B cell (primary cell): ENCODE results near the gene PTPRN2. TPM values are rescaled to one million over a fixed set of nuclear protein-coding genes. Genes with fewer than 3 reads are reported as not detected.

Experiments
- ATAC-seq: fragments of 200-7000 bp; cut with Tn5 transposase; one replicate; pipeline ENCODE4 v1.10.0; 2021; ENCODE audit warnings: low read depth, mild to moderate bottlenecking, moderate number of reproducible peaks, moderate library complexity
- CTCF ChIA-PET: fragments of 350-600 bp; sonication (Branson Sonifier 250); formaldehyde crosslinking; loops from one replicate; lab custom pipeline; 2021; ENCODE audit warnings: antibody characterized with exemption, inconsistent platforms; lab: Charles Lee
- POLR2A ChIA-PET: fragments of 350-600 bp; sonication (Branson Sonifier 250); formaldehyde crosslinking; loops from one replicate; lab custom pipeline; 2021; ENCODE audit warnings: antibody characterized with exemption; lab: Charles Lee
- DNase-seq: peaks from one replicate; pipeline ENCODE4 v3.0.0; 2013
- H2AFZ ChIP-seq: 2 replicates; pipeline ENCODE4 v1.6.1; 2012; ENCODE audit warnings: mild to moderate bottlenecking, low read depth, low read length; ENCODE audit not compliant: insufficient read depth, poor library complexity, severe bottlenecking
- H3K27ac ChIP-seq, 2 donors: 1 replicate in 1 of 2; 2 replicates in 1 of 2; pipeline ENCODE4 v1.5.1; 2012 to 2013; ENCODE audit warnings: low read length in 2 of 2, mild to moderate bottlenecking in 2 of 2, moderate library complexity in 1 of 2
- H3K27me3 ChIP-seq, 4 experiments: fragments of 200-600 bp in 1 of 4; sonication (generic) in 1 of 4; replicated peaks in 1 of 4; 1 replicate in 2 of 4; 2 replicates in 2 of 4; pipeline versions ENCODE4 v1.6.1 to v1.7.0; 2013 to 2016; ENCODE audit warnings: low read length in 3 of 4, mild to moderate bottlenecking in 2 of 4, mixed read lengths in 1 of 4, moderate library complexity in 1 of 4; ENCODE audit not compliant: insufficient read depth in 4 of 4, control insufficient read depth in 3 of 4; ENCODE audit errors: control extremely low read depth in 1 of 4
- H3K36me3 ChIP-seq, 2 experiments: replicated peaks in 1 of 2; 1 replicate in 1 of 2; 2 replicates in 1 of 2; pipeline versions ENCODE4 v1.6.1 to v1.7.1; 2013; ENCODE audit warnings: low read length in 1 of 2; ENCODE audit not compliant: insufficient read depth in 2 of 2, control insufficient read depth in 1 of 2; ENCODE audit errors: control extremely low read depth in 1 of 2, extremely low read depth in 1 of 2
- H3K4me1 ChIP-seq, 2 donors: fragments of 200-600 bp in 1 of 2; sonication (generic) in 1 of 2; 1 replicate in 1 of 2; 2 replicates in 1 of 2; pipeline versions ENCODE4 v1.5.1 to v1.6.1; 2013 to 2017; ENCODE audit warnings: low read length in 2 of 2; ENCODE audit not compliant: control insufficient read depth in 2 of 2, insufficient read depth in 2 of 2
- H3K4me2 ChIP-seq: replicated peaks from 2 replicates; pipeline ENCODE3; 2012; ENCODE audit warnings: mild to moderate bottlenecking, low read depth, low read length; ENCODE audit not compliant: poor library complexity, severe bottlenecking
- H3K4me3 ChIP-seq, 5 experiments: fragments of 200-600 bp in 1 of 5; sonication (generic) in 1 of 5; 1 replicate in 3 of 5; 2 replicates in 2 of 5; pipeline versions ENCODE4 v1.5.1 to v1.7.0; 2011 to 2016; ENCODE audit warnings: low read length in 4 of 5, mild to moderate bottlenecking in 4 of 5, low read depth in 2 of 5, control low read depth in 1 of 5, moderate library complexity in 1 of 5; ENCODE audit not compliant: insufficient read depth in 1 of 5; ENCODE audit errors: control extremely low read depth in 1 of 5, extremely low read depth in 1 of 5
- H3K79me2 ChIP-seq: fragments of 200-600 bp; sonication (generic); one replicate; pipeline ENCODE4 v1.6.0; 2016; ENCODE audit warnings: low read length; ENCODE audit not compliant: control insufficient read depth, insufficient read depth
- H3K9ac ChIP-seq: fragments of 200-600 bp; sonication (generic); 2 replicates; pipeline ENCODE4 v1.6.1; 2017; ENCODE audit warnings: mild to moderate bottlenecking, low read length, moderate library complexity
- H3K9me3 ChIP-seq, 3 donors: one replicate each; pipeline versions ENCODE4 v1.6.1 to v1.7.1; 2013; ENCODE audit warnings: low read length in 2 of 3; ENCODE audit not compliant: control insufficient read depth in 2 of 3, insufficient read depth in 1 of 3; ENCODE audit errors: control extremely low read depth in 1 of 3
- H4K20me1 ChIP-seq: 2 replicates; pipeline ENCODE4 v1.6.0; 2012; ENCODE audit warnings: mild to moderate bottlenecking, low read length; ENCODE audit not compliant: insufficient read depth, control insufficient read depth, poor library complexity, severe bottlenecking
- H3K27ac Mint-ChIP-seq: one replicate; pipeline ENCODE4 v1.8.0; 2021; ENCODE audit warnings: mixed read lengths
- H3K27me3 Mint-ChIP-seq: one replicate; pipeline ENCODE4 v1.8.0; 2021; ENCODE audit warnings: mixed read lengths
- H3K4me1 Mint-ChIP-seq: one replicate; pipeline ENCODE4 v1.8.0; 2021; ENCODE audit warnings: mixed read lengths
- H3K4me3 Mint-ChIP-seq: one replicate; pipeline ENCODE4 v1.8.0; 2021; ENCODE audit warnings: mixed read lengths
- H3K9me3 Mint-ChIP-seq: one replicate; pipeline ENCODE4 v1.8.0; 2022; ENCODE audit warnings: mixed read lengths; ENCODE audit not compliant: insufficient read depth
- CTCF ChIP-seq: fragments of 200-600 bp; IDR thresholded peaks from one replicate; pipeline ENCODE4 v1.8.0; 2022; ENCODE audit warnings: antibody characterized with exemption, mild to moderate bottlenecking
- EZH2 ChIP-seq: IDR thresholded peaks from 2 replicates; pipeline ENCODE4 v1.6.1; 2012; ENCODE audit warnings: borderline replicate concordance, low read depth, mild to moderate bottlenecking, moderate library complexity, low read length; ENCODE audit not compliant: insufficient read depth, poor library complexity, severe bottlenecking
- WGBS: methylation state at CpG from one replicate; pipeline ENCODE4 v1.1.5; 2013; ENCODE audit warnings: missing lambda C conversion rate; ENCODE audit not compliant: insufficient coverage; 5-methylcytosine and 5-hydroxymethylcytosine counted together
- intact Hi-C: fragments of 100-400 bp; cut with micrococcal nuclease; formaldehyde crosslinking; loops from one replicate; pipeline ENCODE4 v1.10.0; 2022
- polyA plus RNA-seq: library from polyadenylated mRNA; depleted of rRNA; stranded (reverse); fragments of >200 nt; gene quantifications from 2 replicates; pipeline ENCODE4 v1.2.3, GENCODE V29; 2012
- total RNA-seq, 2 donors: library from RNA; stranded (reverse); fragments of 120-200 nt in 1 of 2; gene quantifications; 1 replicate in 1 of 2; 2 replicates in 1 of 2; pipeline versions ENCODE4 v1.2.3 to v1.2.4, GENCODE V29; 2013 to 2022

PTPRN2 gene
- total and polyA plus RNA-seq, 2 donors (not counting 1 experiment from before 2014, with no cell fraction given), result 2.0 to 5.0 TPM

GRCh38 chr7:158257516-158258410, 329.9 kb downstream of the PTPRN2 start:
- no peaks in the 10 kb centered on the region for H3K4me1 ChIP-seq
- CTCF ChIA-PET, result no interaction called here
- WGBS, result 90% methylated on average over 33 of the region's 33 CpGs
- POLR2A ChIA-PET, result no interaction called here
- H3K27ac ChIP-seq, result no peak overlapping the region
- intact Hi-C loops, result no loop called here
- no peak overlapping the region for H3K4me3 ChIP-seq
- H3K9ac ChIP-seq, result no peak overlapping the region
- ATAC-seq (no peak), DNase-seq (no peak)
- Mint-ChIP-seq H3K4me1 (no peaks in the 10 kb centered on the region), H3K4me3 (no peak overlapping the region), H3K9me3 (no peaks in the 10 kb centered on the region), H3K27ac (no peak overlapping the region), H3K27me3 (no peaks in the 10 kb centered on the region)
- no peaks in the 10 kb centered on the region for H3K36me3 ChIP-seq
- H2AFZ ChIP-seq, result no peak overlapping the region
- peaks cover 0 to 65% (median 0%) of the 10 kb centered on the region in 3 donors for H3K9me3 ChIP-seq
- H3K27me3 ChIP-seq, result no peaks in the 10 kb centered on the region
- H3K4me2 ChIP-seq, result no peak overlapping the region
- TF ChIP-seq CTCF (no peak), EZH2 (no peak)
- no peaks in the 10 kb centered on the region for H4K20me1 ChIP-seq
- no peaks in the 10 kb centered on the region for H3K79me2 ChIP-seq

- ChIA-PET POLR2A (no interaction called here), CTCF (no interaction called here)
Observed at GRCh38 chr7:158257001-158257400, 330.6 kb downstream of the PTPRN2 start.

More at GRCh38 chr7:158257001-158257400, 330.6 kb downstream of the PTPRN2 start:
- H3K79me2 ChIP-seq, result no peaks in the 10 kb centered on the region
- peaks cover 0 to 70% (median 0%) of the 10 kb centered on the region in 3 donors for H3K9me3 ChIP-seq
- no peak overlapping the region for H3K9ac ChIP-seq
- no peaks in the 10 kb centered on the region for H3K36me3 ChIP-seq
- DNase-seq, result no peak
- Mint-ChIP-seq H3K4me3 (no peak overlapping the region), H3K4me1 (no peaks in the 10 kb centered on the region), H3K27ac (no peak overlapping the region), H3K27me3 (no peaks in the 10 kb centered on the region), H3K9me3 (no peaks in the 10 kb centered on the region)
- no peak overlapping the region for H2AFZ ChIP-seq
- H3K4me2 ChIP-seq, result no peak overlapping the region
- no peaks in the 10 kb centered on the region for H3K27me3 ChIP-seq
- intact Hi-C loops, result no loop called here
- H3K4me3 ChIP-seq, result no peak overlapping the region
- ATAC-seq, result no peak
- 90% methylated on average over 12 of the region's 12 CpGs for WGBS
- H4K20me1 ChIP-seq, result no peaks in the 10 kb centered on the region
- no peak overlapping the region for H3K27ac ChIP-seq
- no peaks in the 10 kb centered on the region for H3K4me1 ChIP-seq
- TF ChIP-seq EZH2 (no peak), CTCF (no peak)
